Measurements from ENCODE around the gene TMEM98.

TMEM98 gene

DNA sequence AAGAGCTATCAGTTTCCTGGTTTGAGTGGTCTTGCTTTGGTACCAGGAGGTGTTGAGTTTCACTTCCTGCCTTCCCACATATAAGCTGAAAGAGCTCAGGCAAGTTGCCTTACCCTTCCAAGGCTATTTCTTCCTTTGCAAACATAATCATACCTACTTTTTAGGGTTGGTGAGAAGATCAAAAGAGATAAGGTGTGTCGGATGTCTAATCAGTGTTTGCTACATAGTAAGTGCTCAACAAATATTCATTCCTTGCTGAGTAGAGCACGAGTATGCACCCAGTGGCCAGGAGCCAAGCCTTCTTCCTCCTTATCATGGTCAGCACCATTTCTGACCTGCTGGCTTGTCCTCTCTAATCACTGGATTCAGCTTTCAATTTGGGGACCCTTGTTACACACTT, 12.7 kb upstream of the TMEM98 start:
- no peaks in the 10 kb centered on the region for H3K9me2 ChIP-seq (replicated peaks; ENCODE audit: insufficient read depth, low read length)
- H2AFZ ChIP-seq (ENCODE audit: low read depth, low read length, severe bottlenecking) = no peak overlapping the region
- H3K4me3 ChIP-seq (ENCODE audit: insufficient read depth, low read length, poor library complexity, severe bottlenecking) = no peak overlapping the region
- no peaks in the 10 kb centered on the region for H3K36me3 ChIP-seq (ENCODE audit: low read length)
- no peak for TF ChIP-seq EZH2phosphoT487 (conservative IDR thresholded peaks at IDR 0.05; ENCODE audit: low read length)
- TF ChIP-seq, protein P1, sequence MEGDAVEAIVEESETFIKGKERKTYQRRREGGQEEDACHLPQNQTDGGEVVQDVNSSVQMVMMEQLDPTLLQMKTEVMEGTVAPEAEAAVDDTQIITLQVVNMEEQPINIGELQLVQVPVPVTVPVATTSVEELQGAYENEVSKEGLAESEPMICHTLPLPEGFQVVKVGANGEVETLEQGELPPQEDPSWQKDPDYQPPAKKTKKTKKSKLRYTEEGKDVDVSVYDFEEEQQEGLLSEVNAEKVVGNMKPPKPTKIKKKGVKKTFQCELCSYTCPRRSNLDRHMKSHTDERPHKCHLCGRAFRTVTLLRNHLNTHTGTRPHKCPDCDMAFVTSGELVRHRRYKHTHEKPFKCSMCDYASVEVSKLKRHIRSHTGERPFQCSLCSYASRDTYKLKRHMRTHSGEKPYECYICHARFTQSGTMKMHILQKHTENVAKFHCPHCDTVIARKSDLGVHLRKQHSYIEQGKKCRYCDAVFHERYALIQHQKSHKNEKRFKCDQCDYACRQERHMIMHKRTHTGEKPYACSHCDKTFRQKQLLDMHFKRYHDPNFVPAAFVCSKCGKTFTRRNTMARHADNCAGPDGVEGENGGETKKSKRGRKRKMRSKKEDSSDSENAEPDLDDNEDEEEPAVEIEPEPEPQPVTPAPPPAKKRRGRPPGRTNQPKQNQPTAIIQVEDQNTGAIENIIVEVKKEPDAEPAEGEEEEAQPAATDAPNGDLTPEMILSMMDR (IDR thresholded peaks at IDR 0.05; ENCODE audit: insufficient read depth, low read length, poor library complexity, severe bottlenecking) = no peak
- H3K4me2 ChIP-seq (ENCODE audit: low read depth, low read length, poor library complexity, severe bottlenecking) = no peak overlapping the region
- H3K27ac ChIP-seq (ENCODE audit: low read depth, low read length) = no peak overlapping the region
- no peaks in the 10 kb centered on the region for H4K20me1 ChIP-seq (ENCODE audit: low read depth, low read length)
- no peaks in the 10 kb centered on the region for H3K79me2 ChIP-seq (ENCODE audit: insufficient read depth, low read length)
- no peaks in the 10 kb centered on the region for H3K9me3 ChIP-seq (ENCODE audit: insufficient read depth, low read length)
- H3F3A ChIP-seq (ENCODE audit: insufficient read depth) = no peaks in the 10 kb centered on the region
- no peaks in the 10 kb centered on the region for H3K27me3 ChIP-seq (ENCODE audit: low read length)
- no peak overlapping the region for H3K9ac ChIP-seq (ENCODE audit: low read length)

DNA sequence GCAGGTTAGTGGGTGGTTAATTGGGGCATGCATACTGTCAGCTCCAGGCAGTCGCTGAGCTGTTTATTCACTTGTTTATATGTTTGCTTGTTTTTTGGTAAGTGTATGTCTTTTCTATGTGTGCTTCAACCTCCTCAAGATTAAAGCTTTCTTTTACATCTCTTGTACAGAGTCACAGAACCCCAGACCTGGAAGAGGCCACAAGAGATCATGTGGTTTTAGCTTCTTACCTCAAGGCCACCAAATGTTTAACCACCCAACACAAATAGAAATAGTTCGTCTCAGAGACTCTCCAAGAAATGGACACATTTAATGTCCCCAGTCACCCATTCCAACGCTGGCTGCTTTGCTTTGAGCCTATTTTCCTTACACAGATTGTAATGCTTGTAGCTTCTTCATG, 11.8 kb upstream of the TMEM98 start:
- no peak overlapping the region for H3K4me3 ChIP-seq (ENCODE audit: insufficient read depth, low read length, poor library complexity, severe bottlenecking)
- no peaks in the 10 kb centered on the region for H3K36me3 ChIP-seq (ENCODE audit: low read length)
- H3K27ac ChIP-seq (ENCODE audit: low read depth, low read length) = no peak overlapping the region
- H2AFZ ChIP-seq (ENCODE audit: low read depth, low read length, severe bottlenecking) = no peak overlapping the region
- H3K9me3 ChIP-seq (ENCODE audit: insufficient read depth, low read length) = no peaks in the 10 kb centered on the region
- H3K27me3 ChIP-seq (ENCODE audit: low read length) = no peaks in the 10 kb centered on the region
- no peak overlapping the region for H3K9ac ChIP-seq (ENCODE audit: low read length)
- H3F3A ChIP-seq (ENCODE audit: insufficient read depth) = no peaks in the 10 kb centered on the region
- no peaks in the 10 kb centered on the region for H4K20me1 ChIP-seq (ENCODE audit: low read depth, low read length)
- H3K9me2 ChIP-seq (replicated peaks; ENCODE audit: insufficient read depth, low read length) = no peaks in the 10 kb centered on the region
- no peak overlapping the region for H3K4me2 ChIP-seq (ENCODE audit: low read depth, low read length, poor library complexity, severe bottlenecking)
- H3K79me2 ChIP-seq (ENCODE audit: insufficient read depth, low read length) = no peaks in the 10 kb centered on the region
- no peak for TF ChIP-seq EZH2phosphoT487 (conservative IDR thresholded peaks at IDR 0.05; ENCODE audit: low read length)
- TF ChIP-seq, protein P1 (IDR thresholded peaks at IDR 0.05; ENCODE audit: insufficient read depth, low read length, poor library complexity, severe bottlenecking) = no peak

DNA sequence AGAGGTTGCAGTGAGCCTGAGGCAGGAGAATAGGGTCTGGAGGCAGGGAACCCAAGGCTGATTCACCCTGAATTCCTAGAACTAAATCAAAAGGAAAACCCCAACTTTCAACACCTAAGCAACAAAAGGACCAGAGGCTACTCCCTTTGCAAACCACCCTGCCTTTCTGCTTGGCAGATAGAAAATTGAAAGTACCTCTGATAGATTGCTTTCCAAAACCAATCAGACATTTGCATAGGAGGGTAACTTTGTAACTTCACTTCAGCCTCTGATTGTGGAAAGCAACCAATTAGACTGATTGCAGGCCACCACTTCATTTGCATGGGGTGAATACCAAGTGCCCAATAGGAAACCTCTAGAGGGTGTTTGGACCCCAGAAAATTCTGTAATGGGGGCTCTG, 10.9 kb upstream of the TMEM98 start:
- Histone ChIP-seq H3F3A (ENCODE audit: insufficient read depth) (no peaks in the 10 kb centered on the region), H3K36me3 (ENCODE audit: low read length) (no peaks in the 10 kb centered on the region), H4K20me1 (ENCODE audit: low read depth, low read length) (no peaks in the 10 kb centered on the region), H3K4me2 (ENCODE audit: low read depth, low read length, poor library complexity, severe bottlenecking) (no peak overlapping the region), H3K9me2 (replicated peaks; ENCODE audit: insufficient read depth, low read length) (no peaks in the 10 kb centered on the region), H3K9me3 (ENCODE audit: insufficient read depth, low read length) (no peaks in the 10 kb centered on the region), H3K9ac (ENCODE audit: low read length) (no peak overlapping the region), H3K4me3 (ENCODE audit: insufficient read depth, low read length, poor library complexity, severe bottlenecking) (no peak overlapping the region), H3K27me3 (ENCODE audit: low read length) (no peaks in the 10 kb centered on the region), H2AFZ (ENCODE audit: low read depth, low read length, severe bottlenecking) (no peak overlapping the region), H3K27ac (ENCODE audit: low read depth, low read length) (no peak overlapping the region), H3K79me2 (ENCODE audit: insufficient read depth, low read length) (no peaks in the 10 kb centered on the region)
- TF ChIP-seq, protein P1 (IDR thresholded peaks at IDR 0.05; ENCODE audit: insufficient read depth, low read length, poor library complexity, severe bottlenecking) = no peak
- TF ChIP-seq EZH2phosphoT487 (conservative IDR thresholded peaks at IDR 0.05; ENCODE audit: low read length) = no peak
